Uterus (tissue), 4 donors: Measurements from ENCODE around the gene NHLRC1. TPM values are rescaled to one million over a fixed set of nuclear protein-coding genes. Genes with fewer than 3 reads are reported as not detected.

Experiments
- DNase-seq, 2 donors: peaks; one replicate each; pipeline ENCODE4 v3.0.0-alpha.2; 2019 to 2020
- H3K27ac ChIP-seq, 2 donors: fragments of 200-600 bp; sonication (generic); 1 replicate in 1 of 2; 2 replicates in 1 of 2; pipeline ENCODE4 v1.5.1; 2016 to 2018
- H3K27me3 ChIP-seq, 2 donors: fragments of 200-600 bp; sonication (generic); one replicate each; pipeline ENCODE4 v1.5.1; 2018 to 2019; ENCODE audit warnings: control low read depth in 1 of 2
- H3K36me3 ChIP-seq, 2 donors: fragments of 200-600 bp; sonication (generic); one replicate each; pipeline ENCODE4 v1.5.1; 2019; ENCODE audit warnings: control low read depth in 1 of 2
- H3K4me1 ChIP-seq, 2 donors: fragments of 200-600 bp; sonication (generic); one replicate each; pipeline ENCODE4 v1.5.1; 2018 to 2019; ENCODE audit warnings: control low read depth in 1 of 2
- H3K4me3 ChIP-seq, 2 donors: fragments of 200-600 bp; sonication (generic); 1 replicate in 1 of 2; 2 replicates in 1 of 2; pipeline ENCODE4 v1.5.1; 2018 to 2019; ENCODE audit warnings: mild to moderate bottlenecking in 1 of 2
- H3K9me3 ChIP-seq, 2 donors: fragments of 200-600 bp; sonication (generic); one replicate each; pipeline ENCODE4 v1.5.1; 2019; ENCODE audit warnings: control low read depth in 1 of 2
- CTCF ChIP-seq, 4 experiments: fragments of 200-600 bp in 2 of 4; fragments of 450-650 bp in 2 of 4; sonication (generic) in 2 of 4; IDR thresholded peaks; one replicate each; pipeline ENCODE4 v1.5.1; 2016 to 2019; ENCODE audit warnings: antibody characterized with exemption in 4 of 4, mild to moderate bottlenecking in 2 of 4, moderate library complexity in 1 of 4
- POLR2A ChIP-seq, 2 donors: fragments of 450-650 bp; IDR thresholded peaks; one replicate each; pipeline ENCODE4 v1.6.1; 2016; ENCODE audit warnings: antibody characterized with exemption in 2 of 2, mild to moderate bottlenecking in 1 of 2, moderate library complexity in 1 of 2
- intact Hi-C: fragments of 100-400 bp; cut with DNase I; formaldehyde crosslinking; loops from one replicate; pipeline ENCODE4 v1.15.1; 2023; ENCODE audit warnings: low total_unique reads
- total RNA-seq, 4 donors: library from RNA; depleted of rRNA in 3 of 4; stranded (reverse); fragments of >200 nt in 3 of 4; gene quantifications; one replicate each; pipeline versions ENCODE4 v1.1.0 to v1.2.4, GENCODE V29; 2014 to 2023
- donor health status: DM: yes; HTN: yes; CAD: no.

Gene NHLRC1
- total RNA-seq, 4 donors from 2014 or later: 1.4 to 2.3 TPM; not detected in 2

DNA sequence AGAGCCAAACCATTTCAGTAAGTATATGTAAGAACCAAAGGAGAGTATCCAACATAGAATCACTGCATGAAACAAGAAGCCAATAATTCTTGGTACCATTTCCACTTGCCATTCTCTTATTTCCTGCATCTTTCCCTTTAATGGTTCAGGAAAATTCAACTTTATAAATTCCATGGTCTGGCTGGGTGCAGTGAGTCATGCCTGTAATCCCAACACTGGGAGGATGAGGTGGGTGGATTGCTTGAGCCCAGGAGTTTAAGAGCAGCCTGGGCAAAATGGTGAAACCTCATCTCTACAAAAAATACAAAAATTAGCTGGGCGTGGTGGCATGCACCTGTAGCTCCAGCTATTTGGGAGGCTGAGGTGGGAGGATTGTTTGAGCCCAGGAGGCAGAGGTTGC is 21.2 kb downstream of the NHLRC1 start:
- H3K27me3 ChIP-seq: no peaks in the 10 kb centered on the region
- H3K4me1 ChIP-seq: no peaks in the 10 kb centered on the region
- no peak overlapping the region for H3K27ac ChIP-seq
- no peaks in the 10 kb centered on the region for H3K9me3 ChIP-seq
- intact Hi-C loops: no loop called here
- DNase-seq: no peak
- no peak overlapping the region for H3K4me3 ChIP-seq
- H3K36me3 ChIP-seq: no peaks in the 10 kb centered on the region
- TF ChIP-seq POLR2A (IDR thresholded peaks at IDR 0.05) (no peak), CTCF (IDR thresholded peaks at IDR 0.05) (no peak)

DNA sequence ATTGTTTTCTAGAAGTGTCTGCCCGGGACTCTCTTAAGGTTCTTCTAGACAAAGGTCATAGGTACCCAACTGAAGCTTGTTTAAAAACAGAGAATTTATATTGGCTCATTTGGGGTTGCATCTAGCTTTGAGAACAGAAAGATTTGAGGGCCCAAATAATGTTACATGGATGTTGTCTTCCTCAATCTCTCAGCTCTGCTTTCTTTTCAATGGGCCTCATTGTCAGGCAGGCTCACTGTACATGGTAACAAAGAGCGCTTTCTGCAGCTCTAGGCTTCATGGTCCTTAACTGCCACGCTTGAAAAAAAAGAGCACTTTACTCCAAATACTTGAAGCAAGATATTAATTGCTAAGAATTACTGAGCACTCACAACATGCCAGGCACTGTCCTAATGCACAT is 22.2 kb downstream of the NHLRC1 start:
- Histone ChIP-seq H3K4me1 (no peaks in the 10 kb centered on the region), H3K27me3 (no peaks in the 10 kb centered on the region), H3K36me3 (no peaks in the 10 kb centered on the region), H3K4me3 (no peak overlapping the region), H3K27ac (no peak overlapping the region), H3K9me3 (no peaks in the 10 kb centered on the region)
- intact Hi-C loops: no loop called here
- no peak for DNase-seq
- TF ChIP-seq CTCF (IDR thresholded peaks at IDR 0.05) (no peak), POLR2A (IDR thresholded peaks at IDR 0.05) (no peak)

- intact Hi-C loops: no loop called here
- Histone ChIP-seq H3K9me3 (no peaks in the 10 kb centered on the region), H3K4me3 (no peak overlapping the region), H3K4me1 (no peaks in the 10 kb centered on the region), H3K27ac (no peak overlapping the region), H3K27me3 (no peaks in the 10 kb centered on the region), H3K36me3 (no peaks in the 10 kb centered on the region)
- DNase-seq: no peak
- no peak for TF ChIP-seq POLR2A (IDR thresholded peaks at IDR 0.05)
- no peak for TF ChIP-seq CTCF (IDR thresholded peaks at IDR 0.05)
Measured at GRCh38 chr6:18099511-18099910, 23.0 kb downstream of the NHLRC1 start.

DNA sequence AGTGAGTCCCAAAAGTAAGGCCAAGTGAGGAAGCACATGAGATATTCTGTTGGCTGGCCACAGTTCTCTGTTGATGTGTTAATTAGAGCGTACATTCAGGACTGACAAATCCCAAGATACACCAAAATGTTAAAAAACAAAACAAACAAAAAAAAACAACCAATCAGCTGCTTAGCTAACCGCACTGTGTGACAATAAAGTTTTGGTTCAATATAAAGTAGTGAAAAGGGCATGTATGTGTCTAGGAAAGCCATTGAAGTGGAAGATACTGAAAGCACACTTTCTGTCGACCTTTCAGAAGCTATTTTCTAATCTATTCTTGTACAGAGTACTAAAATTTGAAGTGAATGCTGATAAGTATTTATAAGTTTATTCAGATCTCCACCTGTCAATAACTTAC is 26.1 kb downstream of the NHLRC1 start:
- Histone ChIP-seq H3K4me3 (no peak overlapping the region), H3K36me3 (no peaks in the 10 kb centered on the region), H3K4me1 (no peaks in the 10 kb centered on the region), H3K9me3 (no peaks in the 10 kb centered on the region), H3K27ac (no peak overlapping the region), H3K27me3 (no peaks in the 10 kb centered on the region)
- no peak for DNase-seq
- intact Hi-C loops: no loop called here
- TF ChIP-seq CTCF (IDR thresholded peaks at IDR 0.05) (no peak), POLR2A (IDR thresholded peaks at IDR 0.05) (no peak)

DNA sequence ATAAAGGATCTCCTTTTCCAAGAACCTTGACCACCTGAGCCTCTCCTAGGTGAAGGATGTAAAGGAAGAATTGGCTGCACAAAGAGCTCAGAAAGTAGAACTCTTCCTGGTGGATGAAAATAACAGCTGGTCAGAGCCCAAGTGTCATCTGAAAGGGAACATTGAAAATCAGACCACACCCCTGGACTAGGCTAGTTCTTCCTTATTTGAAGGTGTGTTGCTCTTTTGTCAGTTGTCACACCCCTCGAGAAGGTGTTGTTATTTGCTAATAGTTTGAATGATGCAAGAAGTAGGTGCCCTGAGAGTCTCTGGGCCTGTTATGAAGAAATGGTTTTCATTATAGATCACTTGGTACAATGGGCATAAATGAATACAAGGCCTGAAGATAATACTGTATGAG is 31.1 kb downstream of the NHLRC1 start:
- no peak overlapping the region for H3K27ac ChIP-seq
- no peaks in the 10 kb centered on the region for H3K9me3 ChIP-seq
- TF ChIP-seq POLR2A (IDR thresholded peaks at IDR 0.05) (no peak), CTCF (IDR thresholded peaks at IDR 0.05) (no peak)
- intact Hi-C loops: no loop called here
- H3K4me1 ChIP-seq: no peaks in the 10 kb centered on the region
- no peak for DNase-seq
- H3K4me3 ChIP-seq: no peak overlapping the region
- H3K27me3 ChIP-seq: no peaks in the 10 kb centered on the region
- H3K36me3 ChIP-seq: no peaks in the 10 kb centered on the region
